Erythroblast (primary cell): ENCODE data around the gene FTMT.

ENCODE experiments used
- DNase-seq, 2 experiments: peaks; one replicate each; lab custom pipeline; 2025; lab: John Stamatoyannopoulos, UW
- GATA1 ChIP-seq: IDR thresholded peaks from 2 replicates; pipeline ENCODE4 v1.6.1; 2011; ENCODE audit warnings: low read depth, mild to moderate bottlenecking, control low read depth, low read length, moderate library complexity
- POLR2A ChIP-seq: IDR thresholded peaks from 2 replicates; pipeline ENCODE4 v1.6.1; 2011; ENCODE audit warnings: mild to moderate bottlenecking, low read length

The FTMT gene

DNA sequence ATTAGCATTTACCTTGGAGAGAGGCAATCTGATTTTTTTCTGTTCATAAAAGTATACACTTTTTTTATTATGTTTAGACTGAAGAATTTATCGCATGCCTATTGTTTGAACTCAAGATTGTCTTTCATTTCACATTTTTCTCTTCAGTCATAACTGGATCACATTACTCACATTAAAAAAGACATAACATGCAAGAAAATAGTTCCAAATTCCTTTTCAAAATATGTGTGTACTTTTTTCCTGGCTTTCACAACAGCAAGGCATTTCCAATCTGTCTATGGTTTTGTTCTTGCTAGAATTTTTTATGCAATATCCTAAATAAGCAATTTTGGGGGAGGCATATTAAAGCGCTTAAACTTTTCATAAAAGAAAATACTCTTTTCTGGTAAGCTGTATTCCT lies 21.2 kb downstream of the FTMT start:
- no peak for DNase-seq
- TF ChIP-seq GATA1 (no peak), POLR2A (no peak)

DNA sequence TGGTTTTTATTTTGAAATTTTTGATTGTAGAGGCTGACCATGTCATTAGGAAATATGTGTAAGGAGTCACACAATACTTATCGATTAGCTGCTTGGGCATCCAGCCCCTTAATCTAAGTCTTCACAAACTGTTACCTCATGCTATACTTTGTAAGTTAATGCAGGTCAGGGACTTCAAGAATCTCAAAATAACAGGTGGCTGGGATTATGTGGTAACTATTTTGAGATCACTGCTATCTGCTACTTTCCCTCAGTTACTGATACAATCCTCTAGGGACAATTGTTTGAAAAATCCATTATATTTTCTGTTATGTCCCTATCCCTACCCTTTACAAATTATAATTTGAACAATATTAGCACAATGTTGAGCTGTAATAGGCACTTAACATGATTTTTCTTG lies 21.7 kb downstream of the FTMT start:
- no peak for DNase-seq
- no peak for TF ChIP-seq GATA1
- no peak for TF ChIP-seq POLR2A

GRCh38 chr5:121885630-121886029 lies 33.9 kb downstream of the FTMT start:
- DNase-seq, result no peak
- TF ChIP-seq POLR2A (no peak), GATA1 (no peak)

- no peak for TF ChIP-seq POLR2A
- TF ChIP-seq GATA1, result no peak
- DNase-seq, result no peak
These were observed 36.0 kb downstream of the FTMT start for GRCh38 chr5:121887727-121888126.

DNA sequence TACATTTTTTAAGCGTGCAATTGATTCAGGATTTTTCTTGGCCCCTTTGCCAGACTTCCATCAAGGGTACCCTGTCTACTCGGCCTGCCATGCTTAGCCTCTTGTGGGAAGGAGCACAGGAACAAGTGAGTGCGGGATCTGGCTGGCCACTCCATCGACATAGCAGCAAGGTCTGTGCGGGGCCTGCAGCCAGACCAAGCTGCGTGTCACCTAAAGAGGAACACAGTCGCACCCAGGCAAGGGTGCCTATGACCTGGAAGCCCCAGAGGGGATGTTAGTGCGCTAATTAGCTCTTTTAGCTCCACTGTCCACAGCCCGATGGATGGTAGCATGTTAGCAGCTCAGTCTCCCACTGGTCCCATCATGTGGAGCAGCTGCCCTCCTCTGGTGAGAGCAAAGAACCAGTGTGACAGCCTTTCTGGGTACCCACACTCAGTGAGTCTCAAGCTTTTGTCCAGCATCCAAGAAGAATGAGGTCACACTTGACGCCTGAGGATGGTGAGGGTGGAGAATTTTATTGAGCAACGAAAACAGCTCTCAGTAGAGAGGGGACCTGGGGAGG lies 38.7 kb downstream of the FTMT start:
- no peak for DNase-seq

GRCh38 chr5:121897341-121897740 lies 45.7 kb downstream of the FTMT start:
- no peak for DNase-seq
- TF ChIP-seq POLR2A, result no peak
- TF ChIP-seq GATA1, result no peak

More for the DNA sequence above, 38.7 kb downstream of the FTMT start:
- no peak for TF ChIP-seq GATA1
- TF ChIP-seq POLR2A, result no peak

DNA sequence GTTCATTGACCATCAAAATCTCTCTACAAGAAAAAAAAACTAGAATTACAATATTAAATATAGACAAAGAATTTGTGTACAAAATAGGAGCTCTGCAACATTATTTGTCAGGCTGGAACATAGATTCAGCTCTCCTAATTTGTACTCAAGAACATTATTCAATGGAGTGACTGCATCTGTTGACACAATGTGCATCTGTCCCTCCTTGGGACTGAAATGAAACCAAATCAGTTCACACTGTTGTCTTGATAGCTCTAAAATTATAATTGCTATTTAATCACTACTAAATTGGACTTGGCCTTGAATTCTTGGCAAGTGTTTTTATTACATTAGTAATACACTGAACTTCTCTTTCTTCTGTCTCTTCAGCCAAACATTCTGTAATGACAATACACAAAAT lies 47.7 kb downstream of the FTMT start:
- no peak for DNase-seq
- TF ChIP-seq GATA1, result no peak
- TF ChIP-seq POLR2A, result no peak
